Measurements from ENCODE around the gene DPP10.
"Not testable (repeated sequence)": the region's sequence is repeated elsewhere in the genome, so short reads cannot be mapped to it uniquely, and the experiment has no call there.

The DPP10 gene

DNA sequence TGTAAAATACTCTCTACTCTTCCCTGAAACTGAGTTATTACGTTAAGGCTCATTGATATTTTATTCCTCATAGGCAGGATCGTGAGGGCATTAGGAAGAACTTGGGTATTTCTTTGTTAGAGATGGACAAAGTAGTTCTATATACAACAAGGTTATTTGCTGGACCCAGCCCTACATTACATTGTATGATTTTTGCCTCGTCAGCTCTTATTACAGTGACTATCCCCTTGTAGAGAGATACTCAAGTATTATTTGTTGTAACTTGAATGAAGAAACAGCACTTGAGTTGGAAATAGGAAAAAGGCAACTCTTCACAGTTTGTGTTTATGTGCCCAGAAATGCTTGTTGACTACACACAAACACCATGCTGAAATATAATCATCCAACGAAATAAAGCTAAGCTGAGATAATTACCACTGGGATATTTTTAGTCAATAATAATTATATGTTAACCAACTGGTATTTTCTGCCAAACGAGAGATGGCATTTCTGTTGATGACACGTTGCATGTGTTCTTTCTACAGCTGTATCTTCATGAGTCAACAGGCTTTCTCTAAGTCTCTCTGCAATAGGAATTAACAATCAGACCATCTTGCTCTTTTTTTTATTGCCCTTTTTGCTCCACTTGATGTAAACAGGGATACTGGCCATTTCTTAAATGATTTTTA lies 947.6 kb downstream of the DPP10 start:
- DNase-seq (ENCODE audit: low read depth in 3 of 3, low spot score in 1 of 3): no peak

DNA sequence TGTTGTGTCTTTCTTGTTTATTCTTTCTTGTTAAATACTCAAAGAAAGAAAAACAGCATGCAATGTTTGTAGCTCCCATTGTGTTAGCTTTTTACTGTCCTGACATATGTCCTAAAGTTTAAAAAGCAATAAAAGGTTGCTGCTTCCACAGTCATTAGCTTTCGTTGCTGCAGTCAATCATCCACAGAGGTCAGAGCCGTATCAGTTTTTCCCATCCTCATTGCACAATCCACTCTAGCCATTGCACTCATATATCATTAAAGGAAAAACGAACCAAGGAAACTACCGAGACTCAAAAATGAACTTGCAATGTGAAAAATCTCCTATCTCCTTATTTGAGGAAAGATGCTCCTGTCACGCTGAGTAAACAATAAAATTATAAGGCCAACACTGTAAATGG lies 954.1 kb downstream of the DPP10 start:
- DNase-seq (ENCODE audit: low read depth in 3 of 3, low spot score in 1 of 3): no peak

DNA sequence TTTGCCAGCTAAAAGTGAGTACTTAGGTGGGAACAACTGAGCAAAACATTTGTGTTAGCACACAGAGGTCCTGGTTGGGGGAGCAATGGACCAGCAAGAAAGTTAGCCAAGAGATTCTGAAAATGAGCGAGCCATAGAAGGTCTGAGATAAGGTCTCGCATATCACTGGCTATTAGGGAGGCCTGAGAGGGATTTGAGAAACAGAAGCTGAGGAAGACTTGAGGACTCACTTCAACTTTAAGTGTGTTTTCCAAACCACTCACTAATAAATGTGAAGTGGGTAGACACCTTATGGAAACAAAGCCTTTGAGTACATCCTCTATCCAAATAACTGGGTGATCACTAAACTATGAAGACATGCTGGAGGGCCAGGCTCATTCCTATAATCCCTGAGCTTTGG lies 958.5 kb downstream of the DPP10 start:
- DNase-seq (ENCODE audit: low read depth in 3 of 3, low spot score in 1 of 3): no peak

DNA sequence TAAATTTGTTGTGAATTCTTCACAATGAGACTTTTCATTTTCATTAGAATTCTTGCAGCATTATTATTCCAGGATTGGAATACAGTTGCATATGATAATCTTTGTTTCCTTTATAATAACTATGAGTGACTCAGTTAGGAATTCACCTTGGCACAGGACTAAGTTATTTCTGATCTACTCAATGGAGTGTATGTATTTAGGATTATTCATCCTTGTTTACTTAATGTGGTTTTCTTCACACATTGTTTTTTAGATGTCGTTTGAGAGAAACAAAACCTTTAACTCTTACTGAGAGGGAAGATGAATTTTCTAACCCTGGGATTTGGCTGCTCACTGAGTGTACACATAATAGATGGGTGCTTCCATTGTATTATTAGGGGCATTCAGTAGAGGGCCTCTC lies 970.1 kb downstream of the DPP10 start:
- no peak for DNase-seq (ENCODE audit: low read depth in 3 of 3, low spot score in 1 of 3)

DNA sequence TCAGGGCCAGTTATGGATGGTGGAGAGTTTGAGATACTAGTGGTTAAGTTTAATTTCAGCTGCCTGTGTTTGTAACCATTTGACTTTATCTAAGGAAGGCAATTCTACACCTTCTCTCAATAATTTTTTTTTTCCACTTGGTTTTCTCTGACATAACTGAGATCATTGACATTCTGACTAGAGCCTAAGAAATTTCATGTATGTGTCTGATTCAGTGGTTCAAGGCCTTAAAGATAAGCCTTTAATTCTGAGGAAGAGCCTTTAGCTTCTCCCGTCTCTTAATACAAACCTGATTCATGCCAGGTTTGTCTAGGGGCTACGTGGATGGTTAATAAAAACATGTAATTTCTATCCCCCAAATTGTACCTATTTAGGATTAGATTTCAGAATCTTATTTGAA lies 971.4 kb downstream of the DPP10 start:
- no peak for DNase-seq (ENCODE audit: low read depth in 3 of 3, low spot score in 1 of 3)

DNA sequence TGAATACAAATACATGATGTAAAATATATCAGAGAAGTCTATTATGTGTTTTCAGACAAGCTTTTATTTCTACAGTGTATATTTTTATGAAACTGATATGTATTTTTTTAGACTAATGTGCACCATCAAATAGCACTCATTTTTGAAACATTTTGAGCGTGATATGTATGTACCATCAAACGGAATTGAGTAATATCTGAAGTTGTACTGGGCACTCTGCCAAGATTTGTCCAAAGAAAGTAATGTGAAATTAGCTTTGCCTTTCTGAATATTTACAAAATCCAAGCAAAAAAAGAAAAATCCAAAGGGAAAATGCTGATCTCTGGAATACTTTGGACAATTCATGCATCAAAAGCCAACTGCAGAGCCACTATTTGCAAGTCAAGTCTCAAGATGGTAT lies 972.0 kb downstream of the DPP10 start:
- DNase-seq (ENCODE audit: low read depth in 3 of 3, low spot score in 1 of 3): no peak

DNA sequence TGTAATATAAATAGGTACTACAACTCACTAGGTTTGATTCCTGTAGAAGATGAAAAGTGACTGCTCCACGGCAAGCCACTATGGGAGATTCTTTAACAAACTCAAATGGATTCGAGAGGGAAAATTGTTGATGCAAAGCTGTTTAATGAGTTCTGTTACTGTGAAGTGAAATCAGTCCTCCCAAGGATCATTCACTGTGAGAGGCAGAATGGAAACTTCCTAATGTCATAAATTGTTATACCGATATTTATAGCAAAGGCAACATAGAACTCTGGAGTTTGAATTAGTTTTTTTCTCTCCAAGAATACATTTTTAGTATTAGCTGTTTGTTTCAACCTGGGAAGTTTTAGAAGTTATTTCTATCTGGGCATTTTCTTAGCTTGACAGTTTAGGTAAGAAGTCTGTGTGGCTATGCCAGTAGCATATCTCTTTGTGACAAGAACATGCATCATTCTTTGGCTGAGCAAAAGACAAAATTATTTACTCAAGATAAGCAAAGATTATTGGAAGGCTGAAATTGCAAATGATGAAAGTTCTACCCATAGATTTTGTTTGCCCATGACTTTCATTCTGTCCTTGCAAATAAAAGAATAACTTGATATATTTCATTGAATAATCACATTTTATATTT lies 979.7 kb downstream of the DPP10 start:
- DNase-seq (ENCODE audit: low read depth in 3 of 3, low spot score in 1 of 3): no peak

DNA sequence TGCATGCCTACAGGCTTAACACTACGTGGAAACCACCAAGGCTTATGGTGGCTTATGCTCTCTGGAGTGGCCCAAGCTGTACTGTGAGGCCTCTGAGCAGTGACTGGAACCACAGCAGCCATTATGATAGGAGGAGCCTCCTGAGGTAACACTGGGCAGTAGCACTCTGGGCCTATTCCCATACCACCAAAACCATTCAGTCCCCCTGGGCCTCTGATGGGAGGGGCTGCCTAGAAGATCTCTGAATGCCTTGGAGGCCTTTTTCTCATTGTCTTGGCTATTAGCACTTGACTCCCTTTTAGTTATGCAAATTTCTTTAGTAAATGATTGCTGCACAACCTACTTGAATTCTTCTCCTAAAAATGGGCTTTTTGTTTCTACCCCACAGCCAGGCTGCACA lies 985.0 kb downstream of the DPP10 start:
- no peak for DNase-seq (ENCODE audit: low read depth in 3 of 3, low spot score in 1 of 3)

DNA sequence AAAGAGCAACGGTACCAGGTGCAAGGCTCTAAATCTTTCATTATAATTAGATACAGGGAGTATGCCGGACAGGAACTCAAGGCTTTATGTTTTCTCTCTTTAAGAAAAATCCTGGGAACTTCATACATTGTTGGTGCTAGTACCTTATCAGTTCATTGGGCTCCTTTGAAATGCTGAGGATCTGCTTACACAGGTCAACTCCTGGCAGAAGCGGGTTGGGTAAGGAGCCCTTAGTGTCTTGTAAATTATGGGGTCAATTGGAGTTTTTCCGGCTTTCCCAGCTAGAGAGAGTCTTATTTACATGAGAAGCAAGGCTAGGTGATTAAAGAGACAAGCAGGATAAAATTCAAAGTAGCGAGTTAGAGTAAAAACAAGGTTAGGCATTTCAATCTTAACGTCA lies 998.3 kb downstream of the DPP10 start:
- DNase-seq (ENCODE audit: low read depth in 3 of 3, low spot score in 1 of 3): not testable (repeated sequence)

DNA sequence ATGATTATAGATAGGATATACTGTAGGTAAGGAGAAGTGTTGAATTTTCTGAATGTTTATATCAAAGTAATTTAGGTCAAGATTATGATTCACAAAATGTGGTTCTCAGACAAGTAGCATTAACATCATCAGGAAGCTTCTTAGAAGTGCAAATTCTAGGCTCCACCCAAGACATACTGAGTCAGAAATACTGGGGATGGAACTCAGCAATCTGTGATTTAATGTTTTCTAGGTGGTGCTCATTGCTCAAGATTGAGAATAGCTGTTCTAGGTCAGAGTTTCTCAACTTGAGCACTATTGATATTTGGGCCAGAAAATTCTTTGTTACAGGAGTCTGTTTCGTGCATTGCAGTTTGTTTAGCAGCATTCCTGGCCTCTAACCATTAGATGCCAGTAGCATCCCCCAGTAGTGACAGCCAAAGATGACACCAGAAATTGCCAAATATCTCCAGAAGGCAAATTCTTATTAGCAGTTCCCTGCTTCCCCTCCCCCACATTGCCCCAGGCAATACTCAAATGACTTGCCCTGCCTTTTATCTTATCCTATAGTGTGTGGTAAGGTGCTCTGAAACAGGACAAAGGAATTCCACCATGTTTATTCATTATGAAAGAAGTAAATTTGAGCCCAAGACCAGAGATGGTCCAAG lies 1001.2 kb downstream of the DPP10 start:
- no peak for DNase-seq (ENCODE audit: low read depth in 3 of 3, low spot score in 1 of 3)

DNA sequence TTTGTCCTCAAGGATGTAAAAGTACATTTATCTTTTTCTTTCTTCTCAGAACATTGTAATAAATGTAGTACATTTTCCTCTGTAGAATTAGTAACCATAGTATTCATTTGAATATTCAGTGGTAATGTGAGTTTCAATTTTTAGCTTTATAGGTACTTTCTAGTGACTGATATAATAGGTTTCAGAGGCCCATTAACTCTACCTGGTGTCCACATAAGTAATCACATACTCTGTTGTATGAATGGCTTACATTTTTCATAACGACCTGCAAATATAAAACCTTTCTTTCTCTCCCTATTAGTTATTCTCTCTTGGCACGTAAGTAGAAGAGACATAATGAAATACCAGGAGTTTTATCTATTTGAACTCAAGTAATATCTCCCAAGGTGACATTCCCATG lies 1017.6 kb downstream of the DPP10 start:
- DNase-seq (ENCODE audit: low read depth in 3 of 3, low spot score in 1 of 3): no peak

DNA sequence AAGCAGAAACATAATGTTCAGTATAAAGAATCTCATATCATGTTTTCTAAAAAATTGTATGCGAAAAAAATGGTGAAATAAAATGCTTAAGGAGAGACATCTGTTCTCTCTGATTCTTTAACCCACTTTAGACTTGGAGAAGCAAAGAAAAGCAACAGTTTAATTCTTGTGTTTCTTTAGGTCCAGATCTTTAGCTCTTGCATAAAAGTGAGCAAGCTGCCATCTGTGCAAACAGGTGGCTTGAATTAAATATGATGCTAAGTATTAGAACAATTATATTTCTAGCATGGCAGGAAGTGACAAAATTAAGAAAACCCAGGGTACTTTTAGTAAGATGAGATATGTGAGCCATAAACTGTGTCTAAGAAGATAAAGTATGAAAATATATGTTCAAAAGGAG lies 1038.3 kb downstream of the DPP10 start:
- no peak for DNase-seq (ENCODE audit: low read depth in 3 of 3, low spot score in 1 of 3)

DNA sequence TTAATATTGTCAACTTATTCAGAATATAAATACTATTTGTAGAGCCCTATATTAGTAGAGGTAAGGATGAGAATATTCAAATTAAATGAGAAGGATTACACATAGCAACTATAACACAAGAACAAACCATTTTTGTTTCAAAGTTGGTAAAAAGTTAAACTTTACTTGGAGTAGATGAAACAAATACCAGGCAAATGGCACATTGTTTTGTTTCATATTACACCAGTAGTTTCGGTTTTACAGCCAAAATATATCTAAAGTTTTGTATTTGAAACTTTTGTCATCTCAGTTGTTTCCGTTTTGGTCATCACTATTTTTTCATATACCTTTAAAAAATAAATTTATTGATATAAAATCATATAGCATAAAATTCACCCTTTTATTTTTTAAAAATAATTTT lies 1039.4 kb downstream of the DPP10 start:
- no peak for DNase-seq (ENCODE audit: low read depth in 3 of 3, low spot score in 1 of 3)

DNA sequence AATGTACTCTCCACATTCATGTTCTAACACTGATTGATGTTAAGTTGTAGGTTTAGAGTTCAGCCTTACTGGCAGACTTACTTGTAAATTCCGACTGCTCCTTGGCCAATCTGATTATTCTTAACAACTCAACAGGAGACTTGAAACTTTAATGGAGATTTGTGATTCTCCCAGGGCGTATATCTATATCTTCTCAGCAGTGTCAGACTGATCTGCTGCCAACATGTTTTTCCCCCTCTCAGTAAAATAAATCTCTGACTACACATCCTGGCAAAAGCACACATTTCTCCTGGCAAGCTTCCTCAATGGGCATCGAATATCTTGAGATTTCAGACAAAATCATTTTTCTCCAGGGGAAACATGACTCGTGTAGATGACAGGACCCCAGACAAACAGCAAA lies 1041.2 kb downstream of the DPP10 start:
- no peak for DNase-seq (ENCODE audit: low read depth in 3 of 3, low spot score in 1 of 3)

DNA sequence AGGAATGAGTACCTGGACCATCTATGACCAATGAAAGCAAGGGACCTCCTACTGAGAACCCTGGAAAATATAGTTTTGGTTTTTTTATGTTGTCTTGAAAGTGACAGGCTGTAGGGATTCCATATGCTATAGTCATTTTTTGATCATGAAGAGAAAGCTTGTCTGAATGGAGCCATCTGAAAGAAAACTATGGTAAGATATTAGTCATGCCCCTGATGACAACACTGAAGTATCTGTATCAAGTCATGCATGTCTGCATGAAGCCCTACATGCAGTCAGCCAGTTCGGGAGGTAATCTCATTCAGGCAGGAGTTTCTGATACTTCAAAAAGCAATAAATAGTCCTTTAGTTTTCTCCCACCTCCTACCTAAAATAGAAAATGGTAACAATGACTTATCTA lies 1042.0 kb downstream of the DPP10 start:
- no peak for DNase-seq (ENCODE audit: low read depth in 3 of 3, low spot score in 1 of 3)

DNA sequence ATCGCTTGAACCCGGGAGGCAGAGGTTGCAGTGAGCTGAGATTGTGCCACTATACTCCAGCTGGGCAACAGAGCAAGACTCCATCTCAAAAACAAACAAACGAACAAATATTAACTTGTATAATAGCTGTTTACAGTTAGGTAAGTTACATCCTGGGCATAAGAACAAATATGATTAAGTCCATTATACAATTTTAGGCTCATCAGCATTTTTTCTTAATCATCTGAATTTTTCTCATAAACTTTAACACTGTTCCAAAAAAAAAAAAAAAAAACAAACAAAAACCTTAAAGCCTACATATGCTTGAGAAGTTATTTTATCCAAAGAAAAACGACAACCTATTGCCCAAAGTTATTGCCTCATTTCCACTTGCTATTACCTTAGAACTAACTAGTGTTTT lies 1042.5 kb downstream of the DPP10 start:
- no peak for DNase-seq (ENCODE audit: low read depth in 3 of 3, low spot score in 1 of 3)

DNA sequence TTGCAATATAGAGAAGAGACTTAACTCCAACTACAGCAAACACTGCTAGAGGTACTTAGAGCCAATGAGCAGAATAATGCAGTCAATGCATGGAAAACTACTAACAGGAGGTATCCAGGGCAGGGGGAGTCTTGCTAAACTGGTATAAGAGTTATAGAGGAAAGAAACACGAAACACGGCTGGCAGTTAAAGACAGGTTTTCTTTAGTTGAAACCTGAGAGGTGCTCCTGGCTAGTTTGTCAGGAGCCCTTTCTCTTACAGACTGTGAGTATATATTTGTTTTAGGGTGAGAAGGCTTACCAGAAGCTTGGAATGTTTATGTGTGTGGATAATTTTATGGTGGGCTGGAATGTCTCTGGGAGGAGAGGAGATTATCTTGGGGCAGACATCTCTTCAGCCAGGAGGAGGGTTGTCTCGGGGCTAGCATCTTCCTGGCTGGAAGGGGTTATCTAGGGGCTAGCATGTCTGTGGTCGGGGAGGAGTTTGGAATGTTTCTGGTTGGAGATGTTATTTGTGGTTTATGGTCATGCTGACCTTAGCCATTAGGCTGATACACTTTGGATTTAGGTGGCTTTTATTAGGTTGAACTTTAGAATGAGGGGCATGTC lies 1048.8 kb downstream of the DPP10 start:
- no peak for DNase-seq (ENCODE audit: low read depth in 3 of 3, low spot score in 1 of 3)

DNA sequence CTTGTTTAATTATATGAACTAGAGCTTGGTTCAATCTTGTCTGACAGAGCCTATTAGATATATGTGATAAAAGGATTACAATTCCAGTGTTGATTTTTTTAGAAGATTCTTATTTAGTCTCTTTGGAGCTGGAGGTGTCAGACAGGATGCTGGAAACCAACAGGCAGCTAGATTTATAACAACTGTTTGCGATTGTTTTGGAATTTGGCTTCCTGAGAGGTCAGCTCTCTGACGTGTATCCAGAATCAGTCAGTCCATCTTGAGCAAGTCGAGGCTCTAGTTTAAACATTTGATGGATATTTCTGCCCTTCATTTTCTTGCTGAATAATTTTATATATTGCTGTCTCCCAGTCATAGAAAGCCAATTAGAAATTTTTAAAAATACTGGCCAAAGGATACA lies 1062.9 kb downstream of the DPP10 start:
- DNase-seq (ENCODE audit: low read depth in 3 of 3, low spot score in 1 of 3): no peak

DNA sequence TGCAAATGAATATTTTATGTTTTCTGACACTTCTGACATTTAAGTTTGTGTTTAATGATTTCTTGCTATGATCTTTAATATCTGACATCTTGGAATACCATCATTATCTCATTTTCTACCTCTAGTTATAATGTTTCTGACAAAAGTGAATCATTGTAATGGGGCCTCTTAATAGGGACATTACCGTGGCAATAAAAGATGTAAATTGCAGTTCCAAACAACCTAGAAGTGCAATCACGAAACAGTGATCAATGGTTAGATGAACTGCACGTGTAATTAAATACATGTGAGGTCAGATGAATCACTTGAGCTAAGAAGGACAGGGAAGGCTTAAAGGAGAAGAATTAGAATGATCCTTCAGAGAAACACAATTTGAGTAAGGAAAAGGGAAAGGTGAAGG lies 1078.3 kb downstream of the DPP10 start:
- DNase-seq (ENCODE audit: low read depth in 3 of 3, low spot score in 1 of 3): no peak

DNA sequence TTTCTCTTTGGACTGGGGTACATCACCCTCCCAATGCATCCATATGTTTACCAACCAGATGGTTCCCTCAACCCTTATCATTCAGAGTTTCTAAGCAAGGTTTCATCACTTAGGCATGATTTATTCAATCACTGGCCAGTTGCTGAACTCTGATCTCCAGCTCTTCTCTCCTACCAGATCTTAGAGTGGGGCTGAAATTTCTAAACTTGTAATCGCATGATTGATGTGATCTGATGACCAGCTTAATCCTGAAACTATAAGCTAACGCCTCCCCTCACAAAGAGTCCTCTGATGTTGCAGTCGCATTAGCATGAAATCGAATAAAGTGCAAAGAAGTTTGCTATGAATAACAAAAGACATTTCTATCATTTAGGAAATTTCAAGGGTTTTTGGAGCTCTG lies 1082.0 kb downstream of the DPP10 start:
- no peak for DNase-seq (ENCODE audit: low read depth in 3 of 3, low spot score in 1 of 3)

DNA sequence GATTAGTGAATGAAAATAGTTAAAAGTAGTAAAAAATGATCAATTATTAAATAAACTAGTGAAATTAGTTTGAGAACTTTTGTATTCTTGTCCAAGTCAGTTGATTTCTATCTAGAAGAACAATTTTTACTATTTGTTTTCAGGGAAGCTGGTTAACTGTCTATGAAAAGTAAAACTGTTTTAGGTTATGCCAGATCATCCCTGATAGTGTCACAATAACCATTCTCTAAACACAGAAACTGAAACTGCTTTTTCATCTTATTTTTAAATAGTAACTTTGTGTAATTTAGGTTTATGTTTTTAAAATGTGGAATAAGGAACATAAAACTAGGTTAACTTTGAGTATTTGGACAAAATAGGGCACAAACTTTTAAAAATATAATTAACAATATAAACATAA lies 1087.2 kb downstream of the DPP10 start:
- no peak for DNase-seq (ENCODE audit: low read depth in 3 of 3, low spot score in 1 of 3)

DNA sequence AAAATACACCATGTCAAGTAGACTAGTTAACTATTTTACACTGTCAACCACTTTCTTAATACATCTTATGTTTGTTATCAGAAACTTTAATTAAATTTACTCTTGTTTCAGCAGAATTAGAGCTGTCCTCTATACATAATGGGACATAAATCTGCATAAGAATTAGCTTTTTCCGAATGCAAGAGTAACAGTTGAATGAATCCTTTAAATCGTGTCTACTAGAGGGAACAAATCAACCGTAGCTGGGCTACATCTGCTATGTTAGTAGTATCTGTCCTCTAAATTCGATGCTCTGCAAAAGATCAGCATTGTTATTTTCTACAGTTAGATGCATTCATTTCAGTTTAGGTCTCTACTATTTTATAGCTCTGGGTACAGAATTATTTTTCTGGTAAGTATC lies 1090.6 kb downstream of the DPP10 start:
- DNase-seq (ENCODE audit: low read depth in 3 of 3, low spot score in 1 of 3): no peak

All from stimulated activated CD4-positive, alpha-beta T cell treated with anti-CD3 and anti-CD28 coated beads, TNF-alpha, amount 100 ng/mL, for 1 hour (primary cell).